HepG2 (cell line): Measurements from ENCODE around the gene SERPINA3. TPM values are rescaled to one million over a fixed set of nuclear protein-coding genes. Genes with fewer than 3 reads are reported as not detected.

ENCODE experiments used
- FOXA3 ChIP-seq: IDR thresholded peaks from 2 replicates; pipeline ENCODE4 v1.6.1; 2016; ENCODE audit warnings: missing genetic modification reagents, missing compliant biosample characterization
- HNRNPH1 ChIP-seq: fragments of 200-400 bp; formaldehyde crosslinking; optimal IDR thresholded peaks from 2 replicates; pipeline ENCODE3; 2017; ENCODE audit warnings: mild to moderate bottlenecking, low read depth, low read length
- HNRNPL ChIP-seq: fragments of 200-400 bp; formaldehyde crosslinking; IDR thresholded peaks from 2 replicates; pipeline ENCODE4 v1.6.1; 2017; ENCODE audit warnings: mild to moderate bottlenecking, low read depth, low read length
- NFE2L2 ChIP-seq: fragments of 150-350 bp; IDR thresholded peaks from 2 replicates; pipeline ENCODE4 v1.6.1; 2014; ENCODE audit warnings: low read length
- PHF20 ChIP-seq: sonication (generic); formaldehyde crosslinking; IDR thresholded peaks from 2 replicates; pipeline ENCODE4 v1.5.0; 2020; ENCODE audit warnings: mild to moderate bottlenecking, missing genetic modification reagents
- PHF8 ChIP-seq: sonication (generic); formaldehyde crosslinking; IDR thresholded peaks from 2 replicates; pipeline ENCODE4 v1.5.0; 2020; ENCODE audit warnings: missing genetic modification reagents
- PITX1 ChIP-seq: sonication (generic); formaldehyde crosslinking; IDR thresholded peaks from 2 replicates; pipeline ENCODE4 v1.5.1; 2020; ENCODE audit warnings: mild to moderate bottlenecking, missing genetic modification reagents
- SIX4 ChIP-seq: sonication (generic); formaldehyde crosslinking; IDR thresholded peaks from 2 replicates; pipeline ENCODE4 v1.4.0; 2020; ENCODE audit warnings: missing genetic modification reagents
- TCF7 ChIP-seq: sonication (generic); IDR thresholded peaks from 2 replicates; pipeline ENCODE4 v1.6.1; 2016; ENCODE audit warnings: antibody characterized with exemption, low read depth
- ZNF484 ChIP-seq: sonication (generic); formaldehyde crosslinking; IDR thresholded peaks from 2 replicates; pipeline ENCODE4 v1.5.1; 2020; ENCODE audit warnings: mild to moderate bottlenecking, low read depth, missing genetic modification reagents, borderline replicate concordance
- ZNF660 ChIP-seq: sonication (generic); formaldehyde crosslinking; IDR thresholded peaks from 2 replicates; pipeline ENCODE4 v1.5.1; 2020; ENCODE audit warnings: mild to moderate bottlenecking, low read depth, missing genetic modification reagents, borderline replicate concordance
- polyA plus RNA-seq, 8 experiments: library from polyadenylated mRNA; depleted of rRNA in 3 of 8; stranded (reverse) in 7 of 8; unstranded in 1 of 8; fragments of >200 nt; fragmentation: Illumina TruSeq in 4 of 8; extraction: Trizol in 4 of 8; gene quantifications; 2 replicates each; pipeline versions ENCODE4 v1.2.1 to v1.2.3, GENCODE V29; 2011 to 2016; ENCODE audit warnings: low read depth in 4 of 8, missing spikeins in 1 of 8, mixed read lengths in 1 of 8; ENCODE audit not compliant: insufficient read depth in 1 of 8
- total RNA-seq, 5 experiments: library from RNA; depleted of rRNA; stranded (reverse); fragments of >200 nt; fragmentation: Illumina TruSeq; extraction: Trizol; gene quantifications; 2 replicates each; pipeline ENCODE4 v1.2.3, GENCODE V29; 2016; ENCODE audit warnings: low read depth in 1 of 5
- TF ChIP-seq, protein P1 (sequence below): sonication (generic); formaldehyde crosslinking; IDR thresholded peaks from 2 replicates; pipeline ENCODE4 v1.5.0; 2020; ENCODE audit warnings: missing genetic modification reagents
- TF ChIP-seq, protein P2 (sequence below): sonication (generic); formaldehyde crosslinking; IDR thresholded peaks from 2 replicates; pipeline ENCODE4 v1.5.0; 2020; ENCODE audit warnings: mild to moderate bottlenecking, missing genetic modification reagents, borderline replicate concordance
- TF ChIP-seq, protein P3 (sequence below): sonication (generic); formaldehyde crosslinking; IDR thresholded peaks from 2 replicates; pipeline ENCODE4 v1.4.0; 2020; ENCODE audit warnings: missing genetic modification reagents, borderline replicate concordance

The SERPINA3 gene
- total and polyA plus RNA-seq, 2 of the 13 experiments (the other 11 are each of a cell fraction or from before 2014, with no cell fraction given) = 825 to 2,200 TPM

DNA sequence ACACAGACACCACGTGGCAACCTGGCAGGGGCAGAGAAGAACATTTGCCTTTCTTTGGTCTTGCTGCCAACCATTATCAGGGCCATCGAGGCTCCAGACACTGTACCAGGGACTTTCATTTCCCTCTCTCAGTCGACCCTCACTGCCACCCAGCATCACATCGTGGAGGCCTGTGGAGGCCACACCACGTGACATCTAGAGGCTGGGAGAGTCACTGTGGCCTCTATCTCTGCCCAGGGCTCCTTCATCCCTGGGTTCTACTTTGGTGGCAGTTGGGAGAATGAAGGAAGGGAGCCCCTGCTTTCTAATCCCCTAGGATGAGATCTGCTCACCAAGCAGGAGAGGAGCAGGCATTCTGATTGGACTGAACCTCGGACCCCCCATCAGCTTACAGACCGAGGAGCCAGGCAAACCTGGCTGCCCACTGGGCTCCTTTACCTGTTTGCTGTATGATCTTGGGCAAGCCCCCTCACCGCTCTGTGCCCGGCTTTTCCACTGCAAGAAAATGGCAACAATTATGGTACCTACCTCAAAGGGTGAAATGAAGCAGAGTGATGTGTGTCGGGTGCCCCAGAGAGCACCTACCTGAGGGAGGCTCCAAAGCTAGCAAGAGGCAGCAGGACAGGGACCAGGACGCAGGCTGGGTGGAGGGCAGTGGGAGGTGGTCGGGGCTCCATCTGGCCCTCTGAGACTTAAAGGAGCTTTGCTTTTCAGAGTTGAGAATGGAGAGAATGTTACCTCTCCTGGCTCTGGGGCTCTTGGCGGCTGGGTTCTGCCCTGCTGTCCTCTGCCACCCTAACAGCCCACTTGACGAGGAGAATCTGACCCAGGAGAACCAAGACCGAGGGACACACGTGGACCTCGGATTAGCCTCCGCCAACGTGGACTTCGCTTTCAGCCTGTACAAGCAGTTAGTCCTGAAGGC, 1.8 kb downstream of the SERPINA3 start (continued):
- TF ChIP-seq PHF20 (CRISPR knock-in tag) (no peak), HNRNPH1 (peak; percentile 82), TCF7 (no peak), ZNF484 (CRISPR knock-in tag) (no peak), PITX1 (CRISPR knock-in tag) (no peak), PHF8 (CRISPR knock-in tag) (0 out of 2 replicates have a peak, but pooled peaks have one; percentile 2), HNRNPL (peak; percentile 64), NFE2L2 (no peak), FOXA3 (CRISPR knock-in tag) (no peak), ZNF660 (no peak), SIX4 (no peak)
- TF ChIP-seq, protein P1, sequence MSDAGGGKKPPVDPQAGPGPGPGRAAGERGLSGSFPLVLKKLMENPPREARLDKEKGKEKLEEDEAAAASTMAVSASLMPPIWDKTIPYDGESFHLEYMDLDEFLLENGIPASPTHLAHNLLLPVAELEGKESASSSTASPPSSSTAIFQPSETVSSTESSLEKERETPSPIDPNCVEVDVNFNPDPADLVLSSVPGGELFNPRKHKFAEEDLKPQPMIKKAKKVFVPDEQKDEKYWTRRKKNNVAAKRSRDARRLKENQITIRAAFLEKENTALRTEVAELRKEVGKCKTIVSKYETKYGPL (CRISPR knock-in tag) = no peak
- TF ChIP-seq, protein P2, sequence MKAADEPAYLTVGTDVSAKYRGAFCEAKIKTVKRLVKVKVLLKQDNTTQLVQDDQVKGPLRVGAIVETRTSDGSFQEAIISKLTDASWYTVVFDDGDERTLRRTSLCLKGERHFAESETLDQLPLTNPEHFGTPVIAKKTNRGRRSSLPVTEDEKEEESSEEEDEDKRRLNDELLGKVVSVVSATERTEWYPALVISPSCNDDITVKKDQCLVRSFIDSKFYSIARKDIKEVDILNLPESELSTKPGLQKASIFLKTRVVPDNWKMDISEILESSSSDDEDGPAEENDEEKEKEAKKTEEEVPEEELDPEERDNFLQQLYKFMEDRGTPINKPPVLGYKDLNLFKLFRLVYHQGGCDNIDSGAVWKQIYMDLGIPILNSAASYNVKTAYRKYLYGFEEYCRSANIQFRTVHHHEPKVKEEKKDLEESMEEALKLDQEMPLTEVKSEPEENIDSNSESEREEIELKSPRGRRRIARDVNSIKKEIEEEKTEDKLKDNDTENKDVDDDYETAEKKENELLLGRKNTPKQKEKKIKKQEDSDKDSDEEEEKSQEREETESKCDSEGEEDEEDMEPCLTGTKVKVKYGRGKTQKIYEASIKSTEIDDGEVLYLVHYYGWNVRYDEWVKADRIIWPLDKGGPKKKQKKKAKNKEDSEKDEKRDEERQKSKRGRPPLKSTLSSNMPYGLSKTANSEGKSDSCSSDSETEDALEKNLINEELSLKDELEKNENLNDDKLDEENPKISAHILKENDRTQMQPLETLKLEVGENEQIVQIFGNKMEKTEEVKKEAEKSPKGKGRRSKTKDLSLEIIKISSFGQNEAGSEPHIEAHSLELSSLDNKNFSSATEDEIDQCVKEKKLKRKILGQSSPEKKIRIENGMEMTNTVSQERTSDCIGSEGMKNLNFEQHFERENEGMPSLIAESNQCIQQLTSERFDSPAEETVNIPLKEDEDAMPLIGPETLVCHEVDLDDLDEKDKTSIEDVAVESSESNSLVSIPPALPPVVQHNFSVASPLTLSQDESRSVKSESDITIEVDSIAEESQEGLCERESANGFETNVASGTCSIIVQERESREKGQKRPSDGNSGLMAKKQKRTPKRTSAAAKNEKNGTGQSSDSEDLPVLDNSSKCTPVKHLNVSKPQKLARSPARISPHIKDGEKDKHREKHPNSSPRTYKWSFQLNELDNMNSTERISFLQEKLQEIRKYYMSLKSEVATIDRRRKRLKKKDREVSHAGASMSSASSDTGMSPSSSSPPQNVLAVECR (CRISPR knock-in tag) = peak; percentile 28; the same call in 1 of the 2 replicates
- TF ChIP-seq, protein P3, sequence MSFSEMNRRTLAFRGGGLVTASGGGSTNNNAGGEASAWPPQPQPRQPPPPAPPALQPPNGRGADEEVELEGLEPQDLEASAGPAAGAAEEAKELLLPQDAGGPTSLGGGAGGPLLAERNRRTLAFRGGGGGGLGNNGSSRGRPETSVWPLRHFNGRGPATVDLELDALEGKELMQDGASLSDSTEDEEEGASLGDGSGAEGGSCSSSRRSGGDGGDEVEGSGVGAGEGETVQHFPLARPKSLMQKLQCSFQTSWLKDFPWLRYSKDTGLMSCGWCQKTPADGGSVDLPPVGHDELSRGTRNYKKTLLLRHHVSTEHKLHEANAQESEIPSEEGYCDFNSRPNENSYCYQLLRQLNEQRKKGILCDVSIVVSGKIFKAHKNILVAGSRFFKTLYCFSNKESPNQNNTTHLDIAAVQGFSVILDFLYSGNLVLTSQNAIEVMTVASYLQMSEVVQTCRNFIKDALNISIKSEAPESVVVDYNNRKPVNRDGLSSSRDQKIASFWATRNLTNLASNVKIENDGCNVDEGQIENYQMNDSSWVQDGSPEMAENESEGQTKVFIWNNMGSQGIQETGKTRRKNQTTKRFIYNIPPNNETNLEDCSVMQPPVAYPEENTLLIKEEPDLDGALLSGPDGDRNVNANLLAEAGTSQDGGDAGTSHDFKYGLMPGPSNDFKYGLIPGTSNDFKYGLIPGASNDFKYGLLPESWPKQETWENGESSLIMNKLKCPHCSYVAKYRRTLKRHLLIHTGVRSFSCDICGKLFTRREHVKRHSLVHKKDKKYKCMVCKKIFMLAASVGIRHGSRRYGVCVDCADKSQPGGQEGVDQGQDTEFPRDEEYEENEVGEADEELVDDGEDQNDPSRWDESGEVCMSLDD (CRISPR knock-in tag) = no peak
